Thoracic aorta (tissue), 2 donors: ENCODE data around the gene SLC22A23. TPM values are rescaled to one million over a fixed set of nuclear protein-coding genes. Genes with fewer than 3 reads are reported as not detected.

Source experiments
- ATAC-seq: fragments of 150-250 bp; one replicate; pipeline ENCODE4 v1.8.0; 2017; ENCODE audit warnings: low read depth; ENCODE audit not compliant: insufficient number of reproducible peaks, low FRiP score
- DNase-seq: peaks from one replicate; pipeline ENCODE4 v3.0.0-alpha.2; 2020; ENCODE audit warnings: low spot score
- H3K27ac ChIP-seq, 2 donors: fragments of 200-600 bp; sonication (generic); 1 replicate in 1 of 2; 2 replicates in 1 of 2; pipeline ENCODE4 v1.5.1; 2016; ENCODE audit warnings: mild to moderate bottlenecking in 2 of 2, moderate library complexity in 2 of 2
- H3K27me3 ChIP-seq: fragments of 200-600 bp; sonication (generic); replicated peaks from 2 replicates; pipeline ENCODE4 v1.6.0; 2016; ENCODE audit warnings: mild to moderate bottlenecking; ENCODE audit not compliant: insufficient read depth
- H3K36me3 ChIP-seq: fragments of 200-600 bp; sonication (generic); one replicate; pipeline ENCODE4 v1.5.1; 2016
- H3K4me1 ChIP-seq, 2 donors: fragments of 200-600 bp; sonication (generic); 1 replicate in 1 of 2; 2 replicates in 1 of 2; pipeline versions ENCODE4 v1.5.1 to v1.6.0; 2016; ENCODE audit warnings: low read depth in 2 of 2, mild to moderate bottlenecking in 1 of 2; ENCODE audit not compliant: control insufficient read depth in 1 of 2
- H3K4me3 ChIP-seq: fragments of 200-600 bp; sonication (generic); 2 replicates; pipeline ENCODE4 v1.5.1; 2016; ENCODE audit warnings: mild to moderate bottlenecking
- H3K9me3 ChIP-seq: fragments of 200-600 bp; sonication (generic); 2 replicates; pipeline ENCODE4 v1.5.1; 2016
- CTCF ChIP-seq: fragments of 200-600 bp; sonication (generic); IDR thresholded peaks from one replicate; pipeline ENCODE4 v1.5.1; 2019; ENCODE audit warnings: antibody characterized with exemption
- total RNA-seq, 2 donors: library from RNA; depleted of rRNA; stranded (reverse); fragments of >200 nt; gene quantifications; one replicate each; pipeline versions ENCODE4 v1.1.0 to v1.2.3, GENCODE V29; 2016

Gene SLC22A23
- total RNA-seq, 2 donors from 2014 or later: 5.1 to 9.7 TPM

GRCh38 chr6:3417473-3417872 lies 39.4 kb downstream of the SLC22A23 start:
- TF ChIP-seq CTCF: no peak
- Histone ChIP-seq H3K4me3 (no peak overlapping the region), H3K27ac (no peak overlapping the region), H3K27me3 (no peaks in the 10 kb centered on the region), H3K36me3 (no peaks in the 10 kb centered on the region), H3K4me1 (no peaks in the 10 kb centered on the region), H3K9me3 (no peaks in the 10 kb centered on the region)
- DNase-seq: no peak
- no peak for ATAC-seq

GRCh38 chr6:3415490-3415889 lies 41.4 kb downstream of the SLC22A23 start:
- H3K9me3 ChIP-seq: no peaks in the 10 kb centered on the region
- H3K27me3 ChIP-seq: no peaks in the 10 kb centered on the region
- H3K4me3 ChIP-seq: no peak overlapping the region
- no peak overlapping the region for H3K27ac ChIP-seq
- ATAC-seq (no peak), DNase-seq (no peak)
- no peaks in the 10 kb centered on the region for H3K36me3 ChIP-seq
- no peak for TF ChIP-seq CTCF
- no peaks in the 10 kb centered on the region for H3K4me1 ChIP-seq

- ATAC-seq: no peak
- H3K4me3 ChIP-seq: no peak overlapping the region
- H3K4me1 ChIP-seq: no peaks in the 10 kb centered on the region
These were observed 41.8 kb downstream of the SLC22A23 start for GRCh38 chr6:3415082-3415453.

GRCh38 chr6:3414327-3415081 lies 42.3 kb downstream of the SLC22A23 start:
- Histone ChIP-seq H3K4me1 (no peaks in the 10 kb centered on the region), H3K9me3 (no peaks in the 10 kb centered on the region), H3K27ac (no peak overlapping the region), H3K4me3 (no peak overlapping the region), H3K36me3 (no peaks in the 10 kb centered on the region), H3K27me3 (no peaks in the 10 kb centered on the region)
- DNase-seq: no peak
- no peak for TF ChIP-seq CTCF
- ATAC-seq: no peak

More at GRCh38 chr6:3415082-3415453, 41.8 kb downstream of the SLC22A23 start:
- Histone ChIP-seq H3K36me3 (no peaks in the 10 kb centered on the region), H3K9me3 (no peaks in the 10 kb centered on the region), H3K27ac (no peak overlapping the region), H3K27me3 (no peaks in the 10 kb centered on the region)
- TF ChIP-seq CTCF: no peak
- no peak for DNase-seq

GRCh38 chr6:3413592-3413991 lies 43.3 kb downstream of the SLC22A23 start:
- Histone ChIP-seq H3K9me3 (no peaks in the 10 kb centered on the region), H3K4me3 (no peak overlapping the region), H3K36me3 (no peaks in the 10 kb centered on the region), H3K27me3 (no peaks in the 10 kb centered on the region), H3K27ac (no peak overlapping the region), H3K4me1 (no peaks in the 10 kb centered on the region)
- DNase-seq: no peak
- no peak for ATAC-seq
- TF ChIP-seq CTCF: no peak
